ENCODE results near the gene CDH4.

DNA sequence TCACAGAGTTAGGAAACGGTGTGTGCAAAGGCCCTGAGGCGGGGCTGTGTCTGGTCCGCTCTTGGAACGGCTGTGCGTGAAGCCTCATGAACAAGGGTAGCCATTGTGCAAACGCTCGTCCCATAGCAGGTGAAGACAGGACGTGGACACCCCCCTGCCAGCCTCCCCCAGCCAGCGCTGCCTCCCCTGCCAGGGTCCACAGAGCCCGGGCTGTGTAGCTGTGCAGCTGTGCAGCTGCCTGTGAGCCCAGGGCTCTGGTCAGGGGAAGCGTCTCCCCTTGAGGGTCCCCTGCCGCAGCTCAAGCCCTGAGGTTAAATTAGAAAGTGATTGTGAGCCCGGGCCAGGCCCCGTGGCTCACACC is 674.2 kb downstream of the CDH4 start:
- TF ChIP-seq, protein P1, sequence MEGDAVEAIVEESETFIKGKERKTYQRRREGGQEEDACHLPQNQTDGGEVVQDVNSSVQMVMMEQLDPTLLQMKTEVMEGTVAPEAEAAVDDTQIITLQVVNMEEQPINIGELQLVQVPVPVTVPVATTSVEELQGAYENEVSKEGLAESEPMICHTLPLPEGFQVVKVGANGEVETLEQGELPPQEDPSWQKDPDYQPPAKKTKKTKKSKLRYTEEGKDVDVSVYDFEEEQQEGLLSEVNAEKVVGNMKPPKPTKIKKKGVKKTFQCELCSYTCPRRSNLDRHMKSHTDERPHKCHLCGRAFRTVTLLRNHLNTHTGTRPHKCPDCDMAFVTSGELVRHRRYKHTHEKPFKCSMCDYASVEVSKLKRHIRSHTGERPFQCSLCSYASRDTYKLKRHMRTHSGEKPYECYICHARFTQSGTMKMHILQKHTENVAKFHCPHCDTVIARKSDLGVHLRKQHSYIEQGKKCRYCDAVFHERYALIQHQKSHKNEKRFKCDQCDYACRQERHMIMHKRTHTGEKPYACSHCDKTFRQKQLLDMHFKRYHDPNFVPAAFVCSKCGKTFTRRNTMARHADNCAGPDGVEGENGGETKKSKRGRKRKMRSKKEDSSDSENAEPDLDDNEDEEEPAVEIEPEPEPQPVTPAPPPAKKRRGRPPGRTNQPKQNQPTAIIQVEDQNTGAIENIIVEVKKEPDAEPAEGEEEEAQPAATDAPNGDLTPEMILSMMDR (IDR thresholded peaks at IDR 0.05; ENCODE audit: insufficient read depth, low read length): no peak
- TF ChIP-seq POLR2AphosphoS5 (IDR thresholded peaks at IDR 0.05; ENCODE audit: low read depth) (no peak), GABPA (IDR thresholded peaks at IDR 0.05; ENCODE audit: low read depth) (no peak)
- TF ChIP-seq, protein P2, sequence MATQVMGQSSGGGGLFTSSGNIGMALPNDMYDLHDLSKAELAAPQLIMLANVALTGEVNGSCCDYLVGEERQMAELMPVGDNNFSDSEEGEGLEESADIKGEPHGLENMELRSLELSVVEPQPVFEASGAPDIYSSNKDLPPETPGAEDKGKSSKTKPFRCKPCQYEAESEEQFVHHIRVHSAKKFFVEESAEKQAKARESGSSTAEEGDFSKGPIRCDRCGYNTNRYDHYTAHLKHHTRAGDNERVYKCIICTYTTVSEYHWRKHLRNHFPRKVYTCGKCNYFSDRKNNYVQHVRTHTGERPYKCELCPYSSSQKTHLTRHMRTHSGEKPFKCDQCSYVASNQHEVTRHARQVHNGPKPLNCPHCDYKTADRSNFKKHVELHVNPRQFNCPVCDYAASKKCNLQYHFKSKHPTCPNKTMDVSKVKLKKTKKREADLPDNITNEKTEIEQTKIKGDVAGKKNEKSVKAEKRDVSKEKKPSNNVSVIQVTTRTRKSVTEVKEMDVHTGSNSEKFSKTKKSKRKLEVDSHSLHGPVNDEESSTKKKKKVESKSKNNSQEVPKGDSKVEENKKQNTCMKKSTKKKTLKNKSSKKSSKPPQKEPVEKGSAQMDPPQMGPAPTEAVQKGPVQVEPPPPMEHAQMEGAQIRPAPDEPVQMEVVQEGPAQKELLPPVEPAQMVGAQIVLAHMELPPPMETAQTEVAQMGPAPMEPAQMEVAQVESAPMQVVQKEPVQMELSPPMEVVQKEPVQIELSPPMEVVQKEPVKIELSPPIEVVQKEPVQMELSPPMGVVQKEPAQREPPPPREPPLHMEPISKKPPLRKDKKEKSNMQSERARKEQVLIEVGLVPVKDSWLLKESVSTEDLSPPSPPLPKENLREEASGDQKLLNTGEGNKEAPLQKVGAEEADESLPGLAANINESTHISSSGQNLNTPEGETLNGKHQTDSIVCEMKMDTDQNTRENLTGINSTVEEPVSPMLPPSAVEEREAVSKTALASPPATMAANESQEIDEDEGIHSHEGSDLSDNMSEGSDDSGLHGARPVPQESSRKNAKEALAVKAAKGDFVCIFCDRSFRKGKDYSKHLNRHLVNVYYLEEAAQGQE (IDR thresholded peaks at IDR 0.05; ENCODE audit: insufficient replicate concordance, low read depth): no peak
